Upper lobe of left lung (tissue), 4 donors: ENCODE results near the gene IPPK.

Experiments used
- CTCF ChIP-seq, 6 experiments: fragments of 450-650 bp in 4 of 6; fragments of 200-600 bp in 2 of 6; sonication (generic) in 2 of 6; IDR thresholded peaks; one replicate each; pipeline ENCODE4 v1.5.1; 2016 to 2019; ENCODE audit warnings: antibody characterized with exemption in 6 of 6
- EP300 ChIP-seq, 4 donors: sonication (generic); formaldehyde crosslinking; IDR thresholded peaks; one replicate each; pipeline ENCODE4 v1.5.1; 2017; ENCODE audit warnings: antibody characterized with exemption in 4 of 4, control low read depth in 2 of 4
- POLR2A ChIP-seq, 4 donors: fragments of 450-650 bp; IDR thresholded peaks; one replicate each; pipeline ENCODE4 v1.5.1; 2016 to 2017; ENCODE audit warnings: antibody characterized with exemption in 4 of 4, mild to moderate bottlenecking in 2 of 4
- POLR2AphosphoS5 ChIP-seq, 2 donors: sonication (generic); formaldehyde crosslinking; IDR thresholded peaks; one replicate each; pipeline ENCODE4 v1.5.1; 2017; ENCODE audit warnings: antibody characterized with exemption in 2 of 2

- TF ChIP-seq CTCF (IDR thresholded peaks at IDR 0.05) (no peak), POLR2A (IDR thresholded peaks at IDR 0.05) (no peak), POLR2AphosphoS5 (IDR thresholded peaks at IDR 0.05) (no peak), EP300 (IDR thresholded peaks at IDR 0.05) (no peak)
Observed at GRCh38 chr9:92599938-92600461, 69.9 kb downstream of the IPPK start.
